ENCODE results near the gene C20orf144.

DNA sequence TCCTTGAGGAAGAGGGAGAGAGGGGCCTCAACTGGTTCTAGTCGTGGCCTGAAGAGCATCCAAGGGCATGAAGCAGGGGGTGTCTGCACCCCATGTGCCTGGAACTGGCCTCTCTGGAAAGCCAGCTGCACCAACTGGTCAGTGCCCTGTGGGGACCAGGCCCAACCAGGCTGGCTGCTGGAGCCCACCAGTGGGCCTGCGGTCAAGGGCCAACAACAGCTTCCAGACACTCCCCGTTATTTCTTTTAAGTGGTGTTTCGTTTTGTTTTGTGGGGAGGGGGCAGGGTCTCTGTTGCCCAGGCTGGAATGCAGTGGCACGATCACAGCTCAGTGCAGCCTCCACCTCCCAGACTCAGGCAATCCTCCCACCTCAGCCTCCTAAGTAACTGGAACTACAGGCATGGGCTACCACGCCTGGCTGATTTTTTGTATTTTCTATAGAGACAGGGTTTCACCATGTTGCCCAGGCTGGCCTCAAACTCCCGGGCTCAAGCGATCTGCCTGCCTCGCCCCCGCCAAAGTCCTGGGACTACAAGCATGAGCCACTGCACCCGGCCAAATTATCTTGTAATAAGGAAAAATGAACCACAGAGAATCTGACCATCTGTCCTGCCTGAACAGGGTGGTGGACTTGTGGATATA lies 11.9 kb upstream of the C20orf144 start:
- TF ChIP-seq FOXM1 (IDR thresholded peaks at IDR 0.05; ENCODE audit: borderline replicate concordance, low read depth) (no peak), EGR1 (IDR thresholded peaks at IDR 0.05) (no peak), EP300 (IDR thresholded peaks at IDR 0.05; ENCODE audit: borderline replicate concordance) (no peak), RAD21 (IDR thresholded peaks at IDR 0.05; ENCODE audit: low read depth) (no peak), YY1 (IDR thresholded peaks at IDR 0.05; ENCODE audit: low read depth) (no peak), NFIC (IDR thresholded peaks at IDR 0.05) (no peak), CEBPB (IDR thresholded peaks at IDR 0.05) (no peak), TAF1 (IDR thresholded peaks at IDR 0.05; ENCODE audit: low read depth) (no peak), CREB1 (IDR thresholded peaks at IDR 0.05; ENCODE audit: low read depth) (no peak), TCF12 (IDR thresholded peaks at IDR 0.05; ENCODE audit: low read depth) (no peak)
- TF ChIP-seq, protein P1, sequence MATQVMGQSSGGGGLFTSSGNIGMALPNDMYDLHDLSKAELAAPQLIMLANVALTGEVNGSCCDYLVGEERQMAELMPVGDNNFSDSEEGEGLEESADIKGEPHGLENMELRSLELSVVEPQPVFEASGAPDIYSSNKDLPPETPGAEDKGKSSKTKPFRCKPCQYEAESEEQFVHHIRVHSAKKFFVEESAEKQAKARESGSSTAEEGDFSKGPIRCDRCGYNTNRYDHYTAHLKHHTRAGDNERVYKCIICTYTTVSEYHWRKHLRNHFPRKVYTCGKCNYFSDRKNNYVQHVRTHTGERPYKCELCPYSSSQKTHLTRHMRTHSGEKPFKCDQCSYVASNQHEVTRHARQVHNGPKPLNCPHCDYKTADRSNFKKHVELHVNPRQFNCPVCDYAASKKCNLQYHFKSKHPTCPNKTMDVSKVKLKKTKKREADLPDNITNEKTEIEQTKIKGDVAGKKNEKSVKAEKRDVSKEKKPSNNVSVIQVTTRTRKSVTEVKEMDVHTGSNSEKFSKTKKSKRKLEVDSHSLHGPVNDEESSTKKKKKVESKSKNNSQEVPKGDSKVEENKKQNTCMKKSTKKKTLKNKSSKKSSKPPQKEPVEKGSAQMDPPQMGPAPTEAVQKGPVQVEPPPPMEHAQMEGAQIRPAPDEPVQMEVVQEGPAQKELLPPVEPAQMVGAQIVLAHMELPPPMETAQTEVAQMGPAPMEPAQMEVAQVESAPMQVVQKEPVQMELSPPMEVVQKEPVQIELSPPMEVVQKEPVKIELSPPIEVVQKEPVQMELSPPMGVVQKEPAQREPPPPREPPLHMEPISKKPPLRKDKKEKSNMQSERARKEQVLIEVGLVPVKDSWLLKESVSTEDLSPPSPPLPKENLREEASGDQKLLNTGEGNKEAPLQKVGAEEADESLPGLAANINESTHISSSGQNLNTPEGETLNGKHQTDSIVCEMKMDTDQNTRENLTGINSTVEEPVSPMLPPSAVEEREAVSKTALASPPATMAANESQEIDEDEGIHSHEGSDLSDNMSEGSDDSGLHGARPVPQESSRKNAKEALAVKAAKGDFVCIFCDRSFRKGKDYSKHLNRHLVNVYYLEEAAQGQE (IDR thresholded peaks at IDR 0.05; ENCODE audit: low read depth): no peak
- TF ChIP-seq, protein P2, sequence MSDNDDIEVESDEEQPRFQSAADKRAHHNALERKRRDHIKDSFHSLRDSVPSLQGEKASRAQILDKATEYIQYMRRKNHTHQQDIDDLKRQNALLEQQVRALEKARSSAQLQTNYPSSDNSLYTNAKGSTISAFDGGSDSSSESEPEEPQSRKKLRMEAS (IDR thresholded peaks at IDR 0.05): no peak

All from Ishikawa (cell line).